Eye (tissue), 1 donor: Measurements from ENCODE around the gene SAA1.

Experiments
- DNase-seq: peaks from one replicate; pipeline ENCODE4 v3.0.0-alpha.2; 2015

SAA1 gene

DNA sequence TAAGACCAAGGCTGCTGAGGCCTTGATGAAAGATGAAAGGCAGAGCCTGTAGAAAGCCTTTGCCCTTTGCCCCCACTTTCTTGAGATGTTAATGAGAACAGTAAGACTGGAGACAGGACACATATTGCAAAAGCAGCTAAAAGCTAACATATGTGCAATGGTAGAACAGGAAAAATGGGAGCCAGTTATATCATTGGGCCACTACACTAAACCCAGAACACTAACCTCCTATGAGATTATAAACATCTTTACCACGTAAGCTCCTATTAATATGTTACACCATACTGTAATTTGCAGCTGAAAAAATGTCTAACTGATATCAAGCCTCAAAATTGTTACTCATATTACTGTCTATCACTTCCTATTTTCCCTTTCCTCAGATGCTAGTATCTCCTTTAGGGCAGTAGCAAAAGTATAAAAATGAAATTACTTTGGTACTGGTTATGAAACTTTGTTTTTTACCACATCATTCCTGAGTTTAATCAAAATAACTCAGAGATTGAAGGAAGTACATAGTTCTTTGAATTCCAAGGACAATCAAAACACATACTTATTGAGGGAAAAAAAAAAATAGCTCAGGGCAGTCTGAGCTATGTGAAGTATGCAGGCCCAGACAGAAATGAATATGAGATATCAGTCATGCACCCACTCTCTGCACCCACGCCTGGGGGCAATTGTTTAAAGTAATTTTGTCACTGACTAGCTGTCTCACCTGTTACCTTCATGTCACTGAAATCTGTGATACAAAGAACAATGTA is 46.8 kb downstream of the SAA1 start:
- DNase-seq, result peak; percentile 42

DNA sequence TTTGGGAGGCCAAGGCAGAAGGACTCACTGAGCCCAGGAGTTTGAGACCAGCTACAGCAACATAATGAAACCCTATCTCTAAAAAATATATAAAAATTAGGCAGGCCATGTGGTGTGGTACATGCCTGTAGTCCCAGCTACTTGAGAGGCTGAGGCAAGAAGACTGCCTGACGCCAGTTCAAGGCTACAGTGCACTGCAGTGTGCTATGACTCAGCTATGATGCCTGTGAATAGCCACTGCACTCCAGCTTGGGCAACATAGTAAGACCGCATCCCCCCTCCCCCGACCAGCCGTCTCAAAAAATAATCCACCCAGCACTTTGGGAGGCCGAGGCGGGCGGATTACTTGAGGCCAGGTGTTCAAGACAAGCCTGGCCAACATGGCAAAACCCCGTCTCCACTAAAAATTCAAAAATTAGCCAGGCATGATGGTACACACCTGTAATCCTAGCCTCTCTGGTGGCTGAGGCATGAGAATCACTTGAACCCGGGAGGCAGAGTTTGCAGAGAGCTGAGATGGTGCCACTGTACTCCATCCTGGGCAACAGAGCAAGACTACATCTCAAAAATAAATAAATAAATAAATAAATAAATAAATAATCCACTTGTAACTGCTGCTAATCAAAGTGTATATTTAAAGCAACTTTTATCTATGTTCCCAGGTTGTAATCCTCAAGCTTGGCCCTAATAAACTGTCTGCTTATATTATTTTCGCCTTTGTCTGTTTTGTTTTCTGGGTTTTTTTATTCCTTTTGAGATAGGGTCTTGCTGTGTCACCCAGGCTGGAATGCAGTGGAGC is 48.1 kb downstream of the SAA1 start:
- DNase-seq, result no peak

DNA sequence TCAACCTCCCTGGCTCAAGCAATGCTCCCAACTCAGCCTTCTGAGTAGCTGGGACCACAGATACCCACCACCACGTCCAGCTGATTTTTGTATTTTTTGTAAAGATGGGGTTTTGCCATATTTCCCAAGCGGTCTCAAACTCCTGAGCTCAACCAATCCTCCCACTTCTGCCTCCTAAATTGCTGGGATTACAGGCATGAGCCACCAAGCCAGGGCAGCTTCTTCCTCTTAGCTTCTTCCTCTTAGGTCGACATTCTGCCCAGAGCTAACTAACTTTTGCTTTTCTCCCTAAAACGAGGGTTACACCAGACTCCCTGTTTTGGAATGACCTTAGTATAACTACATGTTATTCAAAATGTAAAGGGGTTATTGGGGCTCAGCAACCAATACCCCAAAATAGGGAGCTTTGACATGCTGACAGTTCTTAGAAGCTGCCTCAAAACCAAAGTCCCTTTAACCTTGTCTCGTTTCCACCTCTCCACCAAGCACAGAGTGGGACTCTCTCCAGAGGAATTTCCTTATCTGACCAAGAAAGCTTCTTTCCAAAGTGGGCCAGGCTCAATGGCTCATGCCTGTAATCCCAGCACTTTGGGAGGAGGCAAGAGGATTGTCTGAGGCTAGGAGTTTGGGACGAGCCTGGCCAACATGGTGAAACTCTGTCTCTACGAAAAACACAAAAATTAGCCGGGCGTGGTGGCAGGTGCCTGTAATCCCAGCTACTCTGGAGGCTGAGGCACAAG is 48.9 kb downstream of the SAA1 start:
- no peak for DNase-seq

DNA sequence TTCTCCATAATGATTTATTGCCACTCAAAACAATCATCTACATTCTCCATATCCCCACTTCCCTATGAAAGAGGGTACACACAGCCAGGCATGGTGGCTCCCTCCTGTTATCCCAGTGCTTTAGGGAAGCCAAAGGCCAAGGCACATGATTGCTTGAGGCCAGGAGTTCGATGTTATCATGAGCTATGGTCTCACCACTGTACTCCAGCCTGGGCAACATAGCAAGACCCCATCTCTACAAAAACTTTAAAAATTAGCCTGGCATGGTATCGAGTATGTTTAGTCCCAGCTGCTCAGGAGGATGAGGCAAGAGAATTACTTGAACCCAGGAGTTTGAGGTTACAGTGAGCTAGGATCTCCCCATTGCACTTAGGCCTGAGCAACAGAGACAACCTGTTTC is 49.8 kb downstream of the SAA1 start:
- DNase-seq, result no peak

GRCh38 chr11:18317551-18317950 is 51.5 kb downstream of the SAA1 start:
- DNase-seq, result no peak
